Fibroblast of villous mesenchyme (primary cell): ENCODE data around the gene MAEA. TPM values are rescaled to one million over a fixed set of nuclear protein-coding genes. Genes with fewer than 3 reads are reported as not detected.
A peak's percentile ranks its signal among the peaks of the same experiment; 100 is the strongest.

Source experiments
- DNase-seq: peaks from one replicate; pipeline ENCODE4 v3.0.0-alpha.2; 2010; ENCODE audit warnings: low read depth
- H3K4me3 ChIP-seq: 2 replicates; pipeline ENCODE4 v1.5.1; 2011; ENCODE audit warnings: low read depth, mild to moderate bottlenecking, low read length
- CTCF ChIP-seq: IDR thresholded peaks from 2 replicates; pipeline ENCODE4 v1.5.1; 2012; ENCODE audit warnings: low read depth, mild to moderate bottlenecking, low read length; ENCODE audit not compliant: insufficient read depth
- total RNA-seq: library from RNA; depleted of rRNA; stranded (reverse); fragments of >200 nt; gene quantifications from 2 replicates; pipeline ENCODE4 v1.2.3, GENCODE V29; 2012

The MAEA gene
- total RNA-seq, 1 donor, result 59.6 TPM

GRCh38 chr4:1251773-1252066 is 38.0 kb upstream of the MAEA start:
- DNase-seq, result no peak
- no peak for TF ChIP-seq CTCF
- H3K4me3 ChIP-seq, result no peak overlapping the region

GRCh38 chr4:1252928-1253492 is 36.7 kb upstream of the MAEA start:
- no peak for TF ChIP-seq CTCF
- DNase-seq, result no peak

DNA sequence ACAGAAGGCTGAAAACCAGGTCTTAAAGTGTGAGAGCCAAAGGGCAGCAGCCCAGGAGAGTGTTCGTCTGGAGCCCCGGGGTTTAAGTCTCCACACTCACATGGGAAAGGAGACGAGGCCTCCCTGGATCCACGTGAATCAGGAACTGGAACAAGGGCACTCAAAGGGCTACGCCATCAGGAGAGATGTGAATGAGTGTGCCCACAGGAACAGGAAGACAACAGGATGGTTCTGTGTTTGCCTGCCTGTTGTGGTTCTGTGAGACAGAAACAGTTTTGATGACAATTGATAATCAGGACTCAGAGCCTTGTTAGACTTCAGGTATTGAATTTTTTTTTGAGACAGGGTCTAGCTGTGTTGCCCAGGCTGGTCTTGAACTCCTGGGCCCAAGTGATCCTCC is 35.9 kb upstream of the MAEA start:
- DNase-seq, result no peak
- no peak for TF ChIP-seq CTCF
- H3K4me3 ChIP-seq, result no peak overlapping the region

More at GRCh38 chr4:1252928-1253492, 36.7 kb upstream of the MAEA start:
- no peak overlapping the region for H3K4me3 ChIP-seq

GRCh38 chr4:1255151-1255550 is 34.5 kb upstream of the MAEA start:
- TF ChIP-seq CTCF, result no peak
- no peak for DNase-seq
- H3K4me3 ChIP-seq, result no peak overlapping the region

DNA sequence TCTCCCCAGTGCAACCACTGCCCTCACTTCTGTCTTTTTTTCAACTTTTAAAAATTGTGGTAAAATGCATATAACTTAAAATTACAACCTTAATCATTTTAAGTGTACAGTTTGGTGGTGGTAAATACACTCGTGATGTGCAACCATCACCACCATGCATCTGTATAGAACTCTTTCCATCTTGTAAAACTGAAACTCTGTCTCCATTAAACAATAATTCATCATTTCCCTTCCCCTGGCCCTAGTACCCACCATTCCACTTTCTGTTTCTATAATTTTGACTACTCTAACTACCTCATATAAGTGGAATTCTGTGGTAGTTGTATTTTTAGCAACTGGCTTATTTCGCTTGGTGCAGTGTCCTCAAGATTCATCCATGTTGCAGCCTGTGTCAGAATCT is 34.0 kb upstream of the MAEA start:
- no peak for TF ChIP-seq CTCF
- no peak overlapping the region for H3K4me3 ChIP-seq
- DNase-seq, result no peak

- TF ChIP-seq CTCF, result peak; percentile 16
- DNase-seq, result no peak
- H3K4me3 ChIP-seq, result no peak overlapping the region
Measured at GRCh38 chr4:1258457-1258856, 31.2 kb upstream of the MAEA start.

GRCh38 chr4:1259966-1260365 is 29.7 kb upstream of the MAEA start:
- no peak overlapping the region for H3K4me3 ChIP-seq
- TF ChIP-seq CTCF, result no peak
- DNase-seq, result no peak
